Measurements from ENCODE around the gene RALGAPA1.

Gene RALGAPA1

GRCh38 chr14:35576260-35576659 lies 232.8 kb downstream of the RALGAPA1 start:
- no peak overlapping the region for H3K4me3 ChIP-seq (ENCODE audit: low read depth, low read length)
- no peak for TF ChIP-seq CTCF (IDR thresholded peaks at IDR 0.05; ENCODE audit: borderline replicate concordance, insufficient read depth, low read depth, low read length)

- no peak overlapping the region for H3K4me3 ChIP-seq (ENCODE audit: low read depth, low read length)
- no peak for TF ChIP-seq CTCF (IDR thresholded peaks at IDR 0.05; ENCODE audit: borderline replicate concordance, insufficient read depth, low read depth, low read length)
These were observed 235.2 kb downstream of the RALGAPA1 start for GRCh38 chr14:35573911-35574310.

GRCh38 chr14:35571598-35571997 lies 237.5 kb downstream of the RALGAPA1 start:
- TF ChIP-seq CTCF (IDR thresholded peaks at IDR 0.05; ENCODE audit: borderline replicate concordance, insufficient read depth, low read depth, low read length): no peak
- no peak overlapping the region for H3K4me3 ChIP-seq (ENCODE audit: low read depth, low read length)

GRCh38 chr14:35565871-35566464 lies 243.1 kb downstream of the RALGAPA1 start:
- H3K4me3 ChIP-seq (ENCODE audit: low read depth, low read length): no peak overlapping the region

GRCh38 chr14:35558680-35559079 lies 250.4 kb downstream of the RALGAPA1 start:
- TF ChIP-seq CTCF (IDR thresholded peaks at IDR 0.05; ENCODE audit: borderline replicate concordance, insufficient read depth, low read depth, low read length): no peak
- no peak overlapping the region for H3K4me3 ChIP-seq (ENCODE audit: low read depth, low read length)

More at GRCh38 chr14:35565871-35566464, 243.1 kb downstream of the RALGAPA1 start:
- no peak for TF ChIP-seq CTCF (IDR thresholded peaks at IDR 0.05; ENCODE audit: borderline replicate concordance, insufficient read depth, low read depth, low read length)

GRCh38 chr14:35557221-35557747 lies 251.8 kb downstream of the RALGAPA1 start:
- no peak overlapping the region for H3K4me3 ChIP-seq (ENCODE audit: low read depth, low read length)

More at GRCh38 chr14:35557221-35557747, 251.8 kb downstream of the RALGAPA1 start:
- no peak for TF ChIP-seq CTCF (IDR thresholded peaks at IDR 0.05; ENCODE audit: borderline replicate concordance, insufficient read depth, low read depth, low read length)

All from GM12875 (cell line).